Measurements from ENCODE around the gene TPST2. TPM values are rescaled to one million over a fixed set of nuclear protein-coding genes. Genes with fewer than 3 reads are reported as not detected.

The TPST2 gene
- total RNA-seq, 1 donor from 2014 or later: 26.2 TPM

DNA sequence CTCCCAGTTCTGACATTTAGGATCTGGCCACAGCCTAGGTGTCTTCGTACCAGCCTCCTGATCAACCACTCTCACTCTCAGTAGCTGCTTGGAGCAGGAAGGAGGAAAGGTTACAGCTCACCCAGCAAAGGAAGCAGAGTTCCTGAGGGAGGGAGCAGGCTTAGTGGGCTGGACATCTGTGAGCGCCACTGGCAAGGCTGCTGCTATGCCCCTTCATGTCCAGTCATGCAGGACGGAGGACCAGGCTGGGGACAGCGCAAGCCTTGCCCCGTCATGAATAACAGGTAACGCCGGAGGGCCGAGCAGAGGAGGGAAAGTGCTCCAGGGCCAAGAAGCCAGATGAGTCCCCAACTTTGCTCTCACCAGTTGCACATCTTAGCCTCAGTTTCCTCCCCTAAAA lies 25.8 kb downstream of the TPST2 start:
- no peak for DNase-seq (ENCODE audit: low read depth)
- TF ChIP-seq, protein P1, sequence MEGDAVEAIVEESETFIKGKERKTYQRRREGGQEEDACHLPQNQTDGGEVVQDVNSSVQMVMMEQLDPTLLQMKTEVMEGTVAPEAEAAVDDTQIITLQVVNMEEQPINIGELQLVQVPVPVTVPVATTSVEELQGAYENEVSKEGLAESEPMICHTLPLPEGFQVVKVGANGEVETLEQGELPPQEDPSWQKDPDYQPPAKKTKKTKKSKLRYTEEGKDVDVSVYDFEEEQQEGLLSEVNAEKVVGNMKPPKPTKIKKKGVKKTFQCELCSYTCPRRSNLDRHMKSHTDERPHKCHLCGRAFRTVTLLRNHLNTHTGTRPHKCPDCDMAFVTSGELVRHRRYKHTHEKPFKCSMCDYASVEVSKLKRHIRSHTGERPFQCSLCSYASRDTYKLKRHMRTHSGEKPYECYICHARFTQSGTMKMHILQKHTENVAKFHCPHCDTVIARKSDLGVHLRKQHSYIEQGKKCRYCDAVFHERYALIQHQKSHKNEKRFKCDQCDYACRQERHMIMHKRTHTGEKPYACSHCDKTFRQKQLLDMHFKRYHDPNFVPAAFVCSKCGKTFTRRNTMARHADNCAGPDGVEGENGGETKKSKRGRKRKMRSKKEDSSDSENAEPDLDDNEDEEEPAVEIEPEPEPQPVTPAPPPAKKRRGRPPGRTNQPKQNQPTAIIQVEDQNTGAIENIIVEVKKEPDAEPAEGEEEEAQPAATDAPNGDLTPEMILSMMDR (IDR thresholded peaks at IDR 0.05; ENCODE audit: insufficient read depth, low read length, poor library complexity, severe bottlenecking): no peak
- Histone ChIP-seq H3K4me3 (ENCODE audit: low read depth, low read length) (no peak overlapping the region), H3K36me3 (ENCODE audit: control insufficient read depth, insufficient read depth, low read length) (no peaks in the 10 kb centered on the region), H3K27me3 (ENCODE audit: control insufficient read depth, insufficient read depth, low read length) (no peaks in the 10 kb centered on the region)

DNA sequence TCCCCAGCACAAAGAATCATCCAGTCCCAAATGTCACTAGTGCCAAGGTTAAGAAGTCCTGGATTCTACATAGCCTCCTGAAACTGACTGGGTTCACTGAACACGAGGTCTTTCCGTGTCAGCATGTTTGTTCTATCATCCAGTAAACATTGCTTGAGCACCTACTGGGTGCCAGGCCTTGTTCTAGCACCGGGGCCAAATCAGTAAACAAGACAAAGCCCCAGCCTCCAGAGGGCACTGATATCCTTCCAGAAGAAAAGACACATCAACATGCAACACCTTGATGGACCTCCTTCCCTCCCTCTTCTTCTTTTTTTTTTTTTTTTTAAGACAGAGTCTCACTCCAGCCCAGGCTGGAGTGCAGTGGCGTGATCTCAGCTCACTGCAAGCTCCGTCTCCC lies 26.9 kb downstream of the TPST2 start:
- TF ChIP-seq, protein P1 (IDR thresholded peaks at IDR 0.05; ENCODE audit: insufficient read depth, low read length, poor library complexity, severe bottlenecking): no peak
- no peaks in the 10 kb centered on the region for H3K36me3 ChIP-seq (ENCODE audit: control insufficient read depth, insufficient read depth, low read length)
- DNase-seq (ENCODE audit: low read depth): no peak
- no peaks in the 10 kb centered on the region for H3K27me3 ChIP-seq (ENCODE audit: control insufficient read depth, insufficient read depth, low read length)
- no peak overlapping the region for H3K4me3 ChIP-seq (ENCODE audit: low read depth, low read length)

DNA sequence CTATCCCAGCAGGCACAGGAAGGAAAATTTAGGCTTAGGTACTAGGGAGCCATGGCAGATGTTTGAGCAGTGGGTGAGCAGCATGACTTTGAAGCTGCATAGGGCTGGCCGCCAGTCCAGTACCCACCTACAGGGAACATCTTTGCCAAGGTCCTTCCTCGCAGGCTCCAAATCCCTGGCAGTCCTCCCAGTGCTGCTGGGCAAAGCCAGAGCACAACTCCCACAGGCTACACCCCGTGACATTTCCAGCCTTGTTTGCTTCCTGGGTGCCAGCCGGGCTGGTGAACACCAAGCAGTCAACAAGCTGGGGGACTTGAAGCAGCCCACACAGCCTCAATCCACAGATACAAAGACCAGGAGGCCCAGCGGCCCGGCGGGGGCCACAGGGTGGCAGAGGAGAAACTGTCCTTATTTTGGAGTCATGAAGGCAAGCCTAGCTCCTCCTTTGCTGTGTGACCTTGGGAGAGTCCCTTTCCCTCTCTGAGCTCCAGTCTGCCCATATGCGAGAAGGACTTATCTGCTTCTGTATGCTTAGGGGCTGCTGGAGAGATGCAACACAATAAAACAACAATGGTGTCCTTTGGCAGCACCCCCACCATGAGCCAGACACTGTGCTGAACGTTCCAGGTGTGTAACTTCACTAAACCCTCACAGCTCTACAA lies 28.0 kb downstream of the TPST2 start:
- Histone ChIP-seq H3K4me3 (ENCODE audit: low read depth, low read length) (no peak overlapping the region), H3K36me3 (ENCODE audit: control insufficient read depth, insufficient read depth, low read length) (no peaks in the 10 kb centered on the region), H3K27me3 (ENCODE audit: control insufficient read depth, insufficient read depth, low read length) (no peaks in the 10 kb centered on the region)
- DNase-seq (ENCODE audit: low read depth): no peak
- TF ChIP-seq, protein P1 (IDR thresholded peaks at IDR 0.05; ENCODE audit: insufficient read depth, low read length, poor library complexity, severe bottlenecking): no peak

DNA sequence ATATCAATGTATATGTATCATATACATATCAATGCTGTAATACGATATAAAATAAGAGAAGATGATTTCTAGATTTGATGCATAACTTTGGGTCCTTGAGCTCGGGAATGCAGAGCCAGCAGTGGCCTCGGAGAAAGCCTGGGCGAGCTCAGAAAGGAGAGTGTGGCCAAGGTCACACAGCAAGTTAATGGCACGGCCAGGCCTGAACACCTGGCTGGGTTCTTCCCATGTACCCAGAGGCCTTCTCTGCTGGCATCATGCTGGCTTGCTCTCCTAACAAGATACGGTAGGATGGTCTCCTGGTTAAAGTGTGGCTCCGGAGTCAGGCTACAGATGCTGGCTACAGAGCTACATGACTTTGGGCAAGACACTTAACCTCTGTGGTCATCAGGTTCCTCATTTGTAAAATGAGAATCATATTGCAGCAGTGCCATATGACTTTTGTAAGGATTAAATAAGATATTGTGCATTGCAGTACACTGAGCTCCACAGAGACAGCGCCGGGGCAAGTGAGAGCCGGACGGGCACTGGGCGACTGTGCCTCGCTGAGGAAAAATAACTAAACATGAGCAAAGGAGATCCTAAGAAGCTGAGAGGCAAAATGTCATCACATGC lies 29.9 kb downstream of the TPST2 start:
- Histone ChIP-seq H3K4me3 (ENCODE audit: low read depth, low read length) (no peak overlapping the region), H3K36me3 (ENCODE audit: control insufficient read depth, insufficient read depth, low read length) (no peaks in the 10 kb centered on the region), H3K27me3 (ENCODE audit: control insufficient read depth, insufficient read depth, low read length) (no peaks in the 10 kb centered on the region)
- TF ChIP-seq, protein P1 (IDR thresholded peaks at IDR 0.05; ENCODE audit: insufficient read depth, low read length, poor library complexity, severe bottlenecking): no peak
- no peak for DNase-seq (ENCODE audit: low read depth)

DNA sequence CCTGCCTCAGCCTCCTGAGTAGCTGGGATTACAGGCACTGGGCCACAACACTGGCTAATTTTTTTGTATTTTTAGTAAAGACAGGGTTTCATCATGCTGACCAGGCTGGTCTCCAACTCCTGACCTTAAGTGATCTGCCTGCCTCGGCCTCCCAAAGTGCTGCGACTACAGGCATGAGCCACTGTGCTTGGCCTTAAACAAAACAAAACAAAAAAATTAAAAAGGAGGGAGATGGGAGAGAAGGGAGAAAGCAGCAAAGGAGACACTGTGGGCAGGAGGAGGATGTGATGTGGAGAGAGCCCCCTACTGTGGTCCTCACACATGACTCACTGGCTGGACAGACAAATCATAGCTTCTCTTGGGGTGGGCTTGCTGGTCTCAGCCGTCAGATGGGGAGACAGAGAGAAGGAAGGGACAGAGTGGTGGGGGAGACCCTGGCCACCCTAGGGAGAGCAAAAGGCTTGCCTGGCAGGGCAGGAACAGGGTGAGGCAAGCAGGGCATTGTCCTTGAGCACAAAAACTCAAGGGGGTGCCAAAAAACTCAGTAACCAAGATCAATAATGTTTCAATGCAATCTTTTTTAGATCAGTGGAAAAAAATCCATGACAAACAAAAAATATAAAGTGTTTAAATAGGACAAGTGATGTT lies 31.6 kb downstream of the TPST2 start:
- Histone ChIP-seq H3K27me3 (ENCODE audit: control insufficient read depth, insufficient read depth, low read length) (no peaks in the 10 kb centered on the region), H3K4me3 (ENCODE audit: low read depth, low read length) (no peak overlapping the region), H3K36me3 (ENCODE audit: control insufficient read depth, insufficient read depth, low read length) (no peaks in the 10 kb centered on the region)
- DNase-seq (ENCODE audit: low read depth): no peak
- TF ChIP-seq, protein P1 (IDR thresholded peaks at IDR 0.05; ENCODE audit: insufficient read depth, low read length, poor library complexity, severe bottlenecking): no peak
